Right atrium auricular region (tissue), 2 donors: ENCODE measurements around the gene PRKRIP1. TPM values are rescaled to one million over a fixed set of nuclear protein-coding genes. Genes with fewer than 3 reads are reported as not detected.

Source experiments
- DNase-seq: peaks from one replicate; pipeline ENCODE4 v3.0.0-alpha.2; 2019; ENCODE audit warnings: low spot score
- H3K27ac ChIP-seq, 2 donors: fragments of 200-600 bp; sonication (generic); 1 replicate in 1 of 2; 2 replicates in 1 of 2; pipeline ENCODE4 v1.5.1; 2016 to 2019
- H3K27me3 ChIP-seq, 2 donors: fragments of 200-600 bp; sonication (generic); one replicate each; pipeline versions ENCODE4 v1.5.1 to v1.6.0; 2017 to 2019
- H3K36me3 ChIP-seq: fragments of 200-600 bp; sonication (generic); one replicate; pipeline ENCODE4 v1.5.1; 2016
- H3K4me1 ChIP-seq, 2 donors: fragments of 200-600 bp; sonication (generic); one replicate each; pipeline versions ENCODE4 v1.5.1 to v1.6.0; 2017 to 2019
- H3K4me3 ChIP-seq, 2 donors: fragments of 200-600 bp; sonication (generic); 1 replicate in 1 of 2; 2 replicates in 1 of 2; pipeline ENCODE4 v1.5.1; 2017 to 2019; ENCODE audit warnings: mild to moderate bottlenecking in 1 of 2, moderate library complexity in 1 of 2
- H3K9me3 ChIP-seq, 2 donors: fragments of 200-600 bp; sonication (generic); one replicate each; pipeline ENCODE4 v1.5.1; 2019
- CTCF ChIP-seq, 2 donors: fragments of 200-600 bp; sonication (generic); IDR thresholded peaks; one replicate each; pipeline ENCODE4 v1.5.1; 2019; ENCODE audit warnings: antibody characterized with exemption in 2 of 2
- total RNA-seq, 2 donors: library from RNA; depleted of rRNA; stranded (reverse); fragments of >200 nt; gene quantifications; one replicate each; pipeline ENCODE4 v1.1.0, GENCODE V29; 2016

The PRKRIP1 gene
- total RNA-seq, 2 donors from 2014 or later, result 9.6 to 9.8 TPM

- DNase-seq, result no peak
- H3K36me3 ChIP-seq, result peaks cover 39% of the 10 kb centered on the region
- no peaks in the 10 kb centered on the region for H3K27me3 ChIP-seq
- peaks cover 0 to 9% of the 10 kb centered on the region in 2 donors for H3K4me1 ChIP-seq
- no peak for TF ChIP-seq CTCF (IDR thresholded peaks at IDR 0.05)
- no peak overlapping the region for H3K27ac ChIP-seq
- H3K9me3 ChIP-seq, result no peaks in the 10 kb centered on the region
- H3K4me3 ChIP-seq, result no peak overlapping the region
Measured at GRCh38 chr7:102417105-102417504, 20.9 kb downstream of the PRKRIP1 start.

GRCh38 chr7:102418592-102418991 is 22.4 kb downstream of the PRKRIP1 start:
- peaks cover 35% of the 10 kb centered on the region for H3K36me3 ChIP-seq
- no peaks in the 10 kb centered on the region for H3K27me3 ChIP-seq
- no peaks in the 10 kb centered on the region for H3K9me3 ChIP-seq
- no peak for TF ChIP-seq CTCF (IDR thresholded peaks at IDR 0.05)
- H3K27ac ChIP-seq, result no peak overlapping the region
- no peak overlapping the region for H3K4me3 ChIP-seq
- DNase-seq, result no peak
- H3K4me1 ChIP-seq, result no peaks in the 10 kb centered on the region

- no peak overlapping the region for H3K4me3 ChIP-seq
- H3K4me1 ChIP-seq, result no peaks in the 10 kb centered on the region
- DNase-seq, result no peak
- no peak for TF ChIP-seq CTCF (IDR thresholded peaks at IDR 0.05)
- peaks cover 50% of the 10 kb centered on the region for H3K36me3 ChIP-seq
- H3K27me3 ChIP-seq, result no peaks in the 10 kb centered on the region
- H3K9me3 ChIP-seq, result no peaks in the 10 kb centered on the region
- H3K27ac ChIP-seq, result no peak overlapping the region
Measured at GRCh38 chr7:102421706-102422240, 25.6 kb downstream of the PRKRIP1 start.

- Histone ChIP-seq H3K9me3 (no peaks in the 10 kb centered on the region), H3K27ac (no peak overlapping the region), H3K4me3 (no peak overlapping the region), H3K27me3 (no peaks in the 10 kb centered on the region), H3K36me3 (peaks cover 48% of the 10 kb centered on the region), H3K4me1 (no peaks in the 10 kb centered on the region)
- no peak for TF ChIP-seq CTCF (IDR thresholded peaks at IDR 0.05)
- DNase-seq, result no peak
Measured at GRCh38 chr7:102424129-102424551, 28.0 kb downstream of the PRKRIP1 start.

GRCh38 chr7:102424787-102425218 is 28.6 kb downstream of the PRKRIP1 start:
- Histone ChIP-seq H3K27me3 (no peaks in the 10 kb centered on the region), H3K4me3 (no peak overlapping the region), H3K9me3 (no peaks in the 10 kb centered on the region), H3K36me3 (peaks cover 47% of the 10 kb centered on the region), H3K27ac (no peak overlapping the region), H3K4me1 (no peaks in the 10 kb centered on the region)
- no peak for TF ChIP-seq CTCF (IDR thresholded peaks at IDR 0.05)
- DNase-seq, result no peak

- peaks cover 44% of the 10 kb centered on the region for H3K36me3 ChIP-seq
Measured at GRCh38 chr7:102425639-102426267, 29.6 kb downstream of the PRKRIP1 start.

More at GRCh38 chr7:102425639-102426267, 29.6 kb downstream of the PRKRIP1 start:
- Histone ChIP-seq H3K27ac (no peak overlapping the region), H3K9me3 (no peaks in the 10 kb centered on the region), H3K27me3 (no peaks in the 10 kb centered on the region), H3K4me1 (no peaks in the 10 kb centered on the region), H3K4me3 (no peak overlapping the region)
- TF ChIP-seq CTCF (IDR thresholded peaks at IDR 0.05), result no peak
- peak; percentile 63 for DNase-seq
